Keratinocyte (primary cell): ENCODE data around the gene ALG5. TPM values are rescaled to one million over a fixed set of nuclear protein-coding genes. Genes with fewer than 3 reads are reported as not detected.

Source experiments
- DNase-seq: peaks from one replicate; pipeline ENCODE4 v3.0.0-alpha.2; 2011; ENCODE audit warnings: low read depth, missing footprints, low spot score
- FAIRE-seq: peaks from 2 replicates; lab custom pipeline; 2011; peaks lifted over from hg19 to GRCh38; lab: Jason Lieb, UNC
- H2AFZ ChIP-seq: 2 replicates; pipeline ENCODE4 v1.6.0; 2012; ENCODE audit warnings: low read length, control low read depth, inconsistent platforms; ENCODE audit not compliant: control insufficient read depth
- H3K27ac ChIP-seq: 2 replicates; pipeline ENCODE4 v1.5.1; 2011; ENCODE audit warnings: low read length; ENCODE audit not compliant: control insufficient read depth, insufficient read depth
- H3K27me3 ChIP-seq: 3 replicates; pipeline ENCODE4 v1.6.0; 2011; ENCODE audit warnings: low read length; ENCODE audit not compliant: control insufficient read depth, insufficient read depth; ENCODE audit errors: extremely low read depth
- H3K36me3 ChIP-seq, 2 experiments: 2 replicates in 1 of 2; 3 replicates in 1 of 2; pipeline ENCODE4 v1.5.1; 2011; ENCODE audit warnings: low read length in 2 of 2, mild to moderate bottlenecking in 1 of 2; ENCODE audit not compliant: control insufficient read depth in 2 of 2, insufficient read depth in 2 of 2; ENCODE audit errors: extremely low read depth in 1 of 2
- H3K4me1 ChIP-seq: 3 replicates; pipeline ENCODE4 v1.5.1; 2011; ENCODE audit warnings: low read length; ENCODE audit not compliant: control insufficient read depth, insufficient read depth; ENCODE audit errors: extremely low read depth
- H3K4me2 ChIP-seq: 3 replicates; pipeline ENCODE4 v1.6.0; 2011; ENCODE audit warnings: low read depth, low read length; ENCODE audit not compliant: control insufficient read depth, insufficient read depth; ENCODE audit errors: extremely low read depth
- H3K4me3 ChIP-seq, 3 experiments: fragments of 200-600 bp in 1 of 3; sonication (generic) in 1 of 3; 2 replicates in 2 of 3; 3 replicates in 1 of 3; pipeline ENCODE4 v1.5.1; 2011 to 2016; ENCODE audit warnings: low read length in 3 of 3, mild to moderate bottlenecking in 3 of 3, control low read depth in 2 of 3, inconsistent platforms in 1 of 3, low read depth in 1 of 3, mixed read lengths in 1 of 3, mixed run types in 1 of 3, moderate library complexity in 1 of 3; ENCODE audit not compliant: control insufficient read depth in 2 of 3, insufficient read depth in 2 of 3; ENCODE audit errors: extremely low read depth in 1 of 3
- H3K79me2 ChIP-seq: 2 replicates; pipeline ENCODE4 v1.6.0; 2012; ENCODE audit warnings: low read length; ENCODE audit not compliant: control insufficient read depth, insufficient read depth
- H3K9ac ChIP-seq: 3 replicates; pipeline ENCODE4 v1.6.0; 2011; ENCODE audit warnings: low read length; ENCODE audit not compliant: control insufficient read depth, insufficient read depth; ENCODE audit errors: extremely low read depth
- H3K9me1 ChIP-seq: 3 replicates; pipeline ENCODE4 v1.6.0; 2011; ENCODE audit warnings: low read length; ENCODE audit not compliant: control insufficient read depth, insufficient read depth; ENCODE audit errors: extremely low read depth
- H3K9me3 ChIP-seq: 2 replicates; pipeline ENCODE4 v1.5.1; 2012; ENCODE audit warnings: low read depth, low read length; ENCODE audit not compliant: control insufficient read depth
- H4K20me1 ChIP-seq: 3 replicates; pipeline ENCODE4 v1.6.0; 2011; ENCODE audit warnings: low read length; ENCODE audit not compliant: control insufficient read depth, insufficient read depth; ENCODE audit errors: extremely low read depth
- CTCF ChIP-seq, 3 experiments: IDR thresholded peaks in 1 of 3; conservative IDR thresholded peaks in 1 of 3; optimal IDR thresholded peaks in 1 of 3; 2 replicates in 2 of 3; 3 replicates in 1 of 3; pipeline versions ENCODE3 to v1.5.1; 2011; ENCODE audit warnings: low read length in 3 of 3, mild to moderate bottlenecking in 3 of 3, moderate library complexity in 2 of 3, control low read depth in 1 of 3, inconsistent platforms in 1 of 3; ENCODE audit not compliant: insufficient read depth in 2 of 3; ENCODE audit errors: extremely low read depth in 1 of 3
- EZH2 ChIP-seq: IDR thresholded peaks from one replicate; pipeline ENCODE4 v1.6.1; 2012; ENCODE audit warnings: inconsistent platforms, mild to moderate bottlenecking, low read length, moderate library complexity
- dilution Hi-C: fragments of 300-500 bp; cut with MboI; formaldehyde crosslinking; loops from one replicate; pipeline ENCODE4 v1.7.0; 2020; ENCODE audit warnings: low sequenced_read_pairs; ENCODE audit not compliant: extremely low pct_ligation_motif_present
- polyA plus RNA-seq, 5 experiments: library from polyadenylated mRNA; depleted of rRNA in 3 of 5; stranded (reverse) in 3 of 5; stranded (forward) in 1 of 5; unstranded in 1 of 5; fragments of >200 nt; gene quantifications; 1 replicate in 1 of 5; 2 replicates in 3 of 5; 3 replicates in 1 of 5; pipeline versions ENCODE4 v1.2.1 to v1.2.3, GENCODE V29; 2011 to 2012; ENCODE audit warnings: missing spikeins in 2 of 5, low read depth in 1 of 5, low replicate concordance in 1 of 5

ALG5 gene
- polyA plus RNA-seq, 1 donor (not counting 4 experiments of a cell fraction or from before 2014, with no cell fraction given), result 63.9 TPM

- Histone ChIP-seq H3K27me3 (no peaks in the 10 kb centered on the region), H2AFZ (no peak overlapping the region), H3K9me1 (no peaks in the 10 kb centered on the region), H3K79me2 (no peaks in the 10 kb centered on the region), H4K20me1 (no peaks in the 10 kb centered on the region), H3K9ac (no peak overlapping the region), H3K36me3 (peaks cover 9 to 16% of the 10 kb centered on the region in 2 experiments), H3K9me3 (no peaks in the 10 kb centered on the region), H3K4me3 (no peak overlapping the region), H3K27ac (no peak overlapping the region), H3K4me2 (no peak overlapping the region), H3K4me1 (no peaks in the 10 kb centered on the region)
- dilution Hi-C loops, result no loop called here
- FAIRE-seq (no peak), DNase-seq (no peak)
- no peak for TF ChIP-seq EZH2
- no peak for TF ChIP-seq CTCF (optimal IDR thresholded peaks at IDR 0.05 in 1 of 3, IDR thresholded peaks at IDR 0.05 in 1 of 3, conservative IDR thresholded peaks at IDR 0.05 in 1 of 3; ENCODE audit: extremely low read depth in 1 of 3, insufficient read depth in 2 of 3, low read length in 3 of 3)
These were observed 11.3 kb upstream of the ALG5 start for GRCh38 chr13:37010424-37010823.

- no peak overlapping the region for H3K4me2 ChIP-seq
- peaks cover 11 to 23% of the 10 kb centered on the region in 2 experiments for H3K36me3 ChIP-seq
- no peaks in the 10 kb centered on the region for H3K79me2 ChIP-seq
- DNase-seq, result no peak
- H3K27me3 ChIP-seq, result no peaks in the 10 kb centered on the region
- H3K9me3 ChIP-seq, result no peaks in the 10 kb centered on the region
- no peaks in the 10 kb centered on the region for H4K20me1 ChIP-seq
- H3K4me1 ChIP-seq, result no peaks in the 10 kb centered on the region
- dilution Hi-C loops, result no loop called here
- TF ChIP-seq EZH2 (no peak), CTCF (optimal IDR thresholded peaks at IDR 0.05 in 1 of 3, IDR thresholded peaks at IDR 0.05 in 1 of 3, conservative IDR thresholded peaks at IDR 0.05 in 1 of 3; ENCODE audit: extremely low read depth in 1 of 3, insufficient read depth in 2 of 3, low read length in 3 of 3) (no peak)
- no peak overlapping the region for H3K9ac ChIP-seq
- no peak overlapping the region for H2AFZ ChIP-seq
- H3K4me3 ChIP-seq, result no peak overlapping the region
- no peaks in the 10 kb centered on the region for H3K9me1 ChIP-seq
- FAIRE-seq, result no peak
- H3K27ac ChIP-seq, result no peak overlapping the region
These were observed 10.6 kb upstream of the ALG5 start for GRCh38 chr13:37009692-37010091.
